KMS-11 (cell line): ENCODE measurements around the gene ZMYND8.

ENCODE experiments used
- H2AFZ ChIP-seq: fragments of 200-600 bp; sonication (generic); 2 replicates; pipeline ENCODE4 v1.6.1; 2016; ENCODE audit warnings: antibody characterized with exemption, mixed run types, low read depth
- H3K27ac ChIP-seq: fragments of 200-600 bp; sonication (generic); 2 replicates; pipeline ENCODE4 v1.6.1; 2016; ENCODE audit warnings: mild to moderate bottlenecking, mixed run types
- H3K27me3 ChIP-seq: fragments of 200-600 bp; sonication (generic); 2 replicates; pipeline ENCODE4 v1.6.1; 2017; ENCODE audit warnings: mild to moderate bottlenecking, low read depth, mixed run types, moderate library complexity; ENCODE audit not compliant: insufficient read depth
- H3K36me3 ChIP-seq: fragments of 200-600 bp; sonication (generic); 2 replicates; pipeline ENCODE4 v1.6.1; 2017; ENCODE audit warnings: mild to moderate bottlenecking, mixed run types; ENCODE audit not compliant: insufficient read depth
- H3K4me1 ChIP-seq: fragments of 200-600 bp; sonication (generic); 2 replicates; pipeline ENCODE4 v1.6.1; 2016; ENCODE audit warnings: mild to moderate bottlenecking, low read depth, mixed run types; ENCODE audit not compliant: poor library complexity, severe bottlenecking
- H3K4me2 ChIP-seq: fragments of 200-600 bp; sonication (generic); 2 replicates; pipeline ENCODE4 v1.7.0; 2016; ENCODE audit warnings: mild to moderate bottlenecking, mixed run types
- H3K4me3 ChIP-seq: fragments of 200-600 bp; sonication (generic); IDR thresholded peaks from 2 replicates; pipeline ENCODE4 v1.6.1; 2017; ENCODE audit warnings: low read depth, low read length, mixed read lengths; ENCODE audit not compliant: insufficient read depth
- H3K79me2 ChIP-seq: fragments of 200-600 bp; sonication (generic); 2 replicates; pipeline ENCODE4 v1.6.1; 2016; ENCODE audit warnings: low read depth, mixed run types; ENCODE audit not compliant: insufficient read depth
- H3K9ac ChIP-seq: fragments of 200-600 bp; sonication (generic); 2 replicates; pipeline ENCODE4 v1.6.1; 2016; ENCODE audit warnings: mild to moderate bottlenecking, mixed run types
- H4K20me1 ChIP-seq: fragments of 200-600 bp; sonication (generic); 2 replicates; pipeline ENCODE4 v1.6.1; 2016; ENCODE audit warnings: mild to moderate bottlenecking, mixed run types; ENCODE audit not compliant: insufficient read depth
- CTCF ChIP-seq: fragments of 200-600 bp; sonication (generic); conservative IDR thresholded peaks from 2 replicates; pipeline ENCODE4 v1.6.1; 2017; ENCODE audit warnings: low read depth, mild to moderate bottlenecking, antibody characterized with exemption, low read length, moderate library complexity, mixed read lengths

Gene ZMYND8

DNA sequence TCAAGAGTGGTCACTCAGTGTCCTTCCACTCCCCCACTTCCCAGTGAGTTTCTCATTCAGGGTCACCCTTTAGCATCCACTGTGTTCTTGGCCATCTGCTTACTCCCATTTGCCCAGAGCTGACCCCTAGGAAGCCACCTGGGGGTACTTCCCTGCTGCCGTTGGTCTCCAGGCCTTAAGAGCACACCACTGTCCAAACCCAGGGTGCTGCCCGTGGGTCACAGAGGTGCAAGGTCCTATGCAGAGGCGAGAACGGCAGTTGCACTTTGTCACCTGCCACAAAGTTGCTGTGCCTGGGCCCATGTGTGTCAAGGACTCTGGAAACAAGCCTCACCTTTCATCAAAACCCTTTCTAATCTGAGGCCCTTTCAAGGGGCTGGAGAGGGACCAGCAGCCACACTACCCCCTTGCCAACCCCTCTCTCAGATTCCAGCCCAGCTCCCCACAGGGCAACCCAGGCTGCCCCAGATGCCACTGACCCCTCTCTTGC lies 191.1 kb downstream of the ZMYND8 start:
- no peak overlapping the region for H2AFZ ChIP-seq
- no peak for TF ChIP-seq CTCF
- no peak overlapping the region for H3K27ac ChIP-seq
- no peak overlapping the region for H3K4me3 ChIP-seq
- no peak overlapping the region for H3K4me2 ChIP-seq
- H3K79me2 ChIP-seq = no peaks in the 10 kb centered on the region
- no peaks in the 10 kb centered on the region for H3K4me1 ChIP-seq
- H3K9ac ChIP-seq = no peak overlapping the region
- H3K36me3 ChIP-seq = no peaks in the 10 kb centered on the region
- no peaks in the 10 kb centered on the region for H3K27me3 ChIP-seq
- H4K20me1 ChIP-seq = no peaks in the 10 kb centered on the region

DNA sequence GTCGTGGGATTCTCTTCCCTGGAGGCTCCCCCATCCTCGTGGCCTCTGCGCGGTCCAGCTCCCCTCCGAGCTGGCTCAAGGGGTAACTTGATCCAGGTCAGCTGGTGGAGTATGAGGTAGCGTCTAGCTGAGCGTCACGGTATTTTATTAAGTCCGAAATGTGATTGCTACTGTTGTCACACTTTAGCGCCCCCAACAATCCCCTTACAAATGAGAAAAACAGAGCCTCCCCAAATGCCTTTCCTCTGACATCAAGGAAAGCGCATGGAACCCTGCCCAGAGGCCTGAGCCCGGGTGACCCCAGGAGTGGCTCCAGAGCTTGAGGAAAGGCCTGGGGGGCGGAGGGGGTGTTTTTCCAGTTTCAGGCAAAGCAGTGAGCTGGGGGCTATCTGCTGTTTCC lies 192.4 kb downstream of the ZMYND8 start:
- H3K4me3 ChIP-seq = no peak overlapping the region
- no peak overlapping the region for H3K4me2 ChIP-seq
- no peak overlapping the region for H2AFZ ChIP-seq
- no peaks in the 10 kb centered on the region for H3K4me1 ChIP-seq
- H3K27ac ChIP-seq = no peak overlapping the region
- no peaks in the 10 kb centered on the region for H3K27me3 ChIP-seq
- no peak for TF ChIP-seq CTCF
- no peaks in the 10 kb centered on the region for H3K79me2 ChIP-seq
- no peaks in the 10 kb centered on the region for H4K20me1 ChIP-seq
- no peaks in the 10 kb centered on the region for H3K36me3 ChIP-seq
- H3K9ac ChIP-seq = no peak overlapping the region

GRCh38 chr20:47161411-47161810 lies 195.1 kb downstream of the ZMYND8 start:
- Histone ChIP-seq H3K79me2 (no peaks in the 10 kb centered on the region), H4K20me1 (no peaks in the 10 kb centered on the region)

DNA sequence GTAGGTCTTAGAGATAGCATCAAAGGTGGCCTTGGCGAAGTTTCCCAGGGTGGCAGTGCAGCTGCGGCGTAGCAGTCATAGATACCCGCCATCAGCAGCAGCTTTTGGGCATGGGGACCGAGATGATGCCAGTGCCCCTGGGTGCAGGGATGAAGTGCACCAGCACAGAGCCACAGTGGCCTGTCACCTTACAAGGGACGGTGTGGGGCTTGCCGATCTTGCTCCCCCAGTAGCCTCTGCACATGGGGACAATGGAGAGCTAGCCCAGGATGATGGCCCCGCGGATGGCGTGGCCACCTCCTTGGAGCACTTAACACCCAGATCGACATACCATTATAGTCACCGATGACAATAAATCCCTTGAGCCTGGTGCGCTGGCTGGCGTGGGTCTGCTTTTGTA lies 195.5 kb downstream of the ZMYND8 start:
- H3K4me3 ChIP-seq = no peak overlapping the region
- no peaks in the 10 kb centered on the region for H3K27me3 ChIP-seq
- H2AFZ ChIP-seq = no peak overlapping the region
- no peak overlapping the region for H3K4me2 ChIP-seq
- no peak overlapping the region for H3K9ac ChIP-seq
- no peaks in the 10 kb centered on the region for H3K79me2 ChIP-seq
- H4K20me1 ChIP-seq = no peaks in the 10 kb centered on the region
- no peaks in the 10 kb centered on the region for H3K36me3 ChIP-seq
- no peak overlapping the region for H3K27ac ChIP-seq
- TF ChIP-seq CTCF = no peak
- no peaks in the 10 kb centered on the region for H3K4me1 ChIP-seq

More at GRCh38 chr20:47161411-47161810, 195.1 kb downstream of the ZMYND8 start:
- no peak overlapping the region for H2AFZ ChIP-seq
- H3K4me3 ChIP-seq = no peak overlapping the region
- H3K36me3 ChIP-seq = no peaks in the 10 kb centered on the region
- no peak overlapping the region for H3K9ac ChIP-seq
- no peak overlapping the region for H3K4me2 ChIP-seq
- no peak for TF ChIP-seq CTCF
- no peak overlapping the region for H3K27ac ChIP-seq
- H3K27me3 ChIP-seq = no peaks in the 10 kb centered on the region
- H3K4me1 ChIP-seq = no peaks in the 10 kb centered on the region
